Mesothelial cell of epicardium (in vitro differentiated cells): ENCODE measurements around the gene QARS1. TPM values are rescaled to one million over a fixed set of nuclear protein-coding genes. Genes with fewer than 3 reads are reported as not detected.

Experiments
- DNase-seq, 2 experiments: peaks; one replicate each; pipeline ENCODE4 v3.0.0; 2021; ENCODE audit warnings: low spot score in 2 of 2; ENCODE audit not compliant: unreplicated experiment in 2 of 2
- H3K27ac Mint-ChIP-seq: 2 replicates; pipeline ENCODE4 v1.8.0; 2021; ENCODE audit warnings: mixed read lengths
- H3K27me3 Mint-ChIP-seq: 2 replicates; pipeline ENCODE4 v1.8.0; 2021; ENCODE audit warnings: low read depth, mixed read lengths
- H3K36me3 Mint-ChIP-seq: 2 replicates; pipeline ENCODE4 v1.8.0; 2021; ENCODE audit warnings: mixed read lengths
- H3K4me1 Mint-ChIP-seq: 2 replicates; pipeline ENCODE4 v1.8.0; 2021; ENCODE audit warnings: mixed read lengths
- H3K4me3 Mint-ChIP-seq: 2 replicates; pipeline ENCODE4 v1.8.0; 2021; ENCODE audit warnings: mild to moderate bottlenecking, moderate library complexity, mixed read lengths
- H3K9me3 Mint-ChIP-seq: 2 replicates; pipeline ENCODE4 v1.8.0; 2021; ENCODE audit warnings: mixed read lengths
- total RNA-seq: library from RNA; stranded (reverse); gene quantifications from 3 replicates; pipeline ENCODE4 v1.2.1, GENCODE V29; 2021
- TF ChIP-seq, protein P1 (sequence below): fragments of 200-600 bp; sonication (generic); IDR thresholded peaks from one replicate; pipeline ENCODE4 v1.5.0; 2021; ENCODE audit warnings: antibody characterized with exemption; ENCODE audit not compliant: unreplicated experiment

QARS1 gene
- total RNA-seq, 1 donor from 2014 or later: 364 TPM

DNA sequence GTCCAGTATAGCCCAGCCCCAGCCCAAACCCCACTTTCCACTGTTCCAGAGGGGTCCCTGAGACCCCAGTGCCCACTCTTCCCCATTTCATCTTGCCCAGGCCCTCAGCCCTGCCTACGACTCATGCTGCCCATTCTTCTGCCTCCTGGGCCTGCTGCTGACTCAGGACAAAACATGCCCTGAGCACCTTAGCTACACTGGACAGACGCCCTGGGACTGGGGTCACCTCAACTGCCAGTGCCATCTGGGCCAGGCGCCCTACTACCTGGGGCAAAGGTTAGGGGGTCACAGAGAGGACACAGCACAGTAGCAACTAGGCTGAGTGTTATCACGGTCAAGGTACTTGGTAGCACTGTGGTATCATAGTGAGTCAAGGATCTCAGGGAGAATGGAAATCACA lies 30.9 kb upstream of the QARS1 start:
- Mint-ChIP-seq H3K27ac (peak overlapping the region; percentile 40), H3K4me1 (peaks cover 14% of the 10 kb centered on the region), H3K27me3 (peaks cover 2% of the 10 kb centered on the region), H3K9me3 (peaks cover 5% of the 10 kb centered on the region), H3K36me3 (peaks cover 3% of the 10 kb centered on the region), H3K4me3 (no peak overlapping the region)
- TF ChIP-seq, protein P1, sequence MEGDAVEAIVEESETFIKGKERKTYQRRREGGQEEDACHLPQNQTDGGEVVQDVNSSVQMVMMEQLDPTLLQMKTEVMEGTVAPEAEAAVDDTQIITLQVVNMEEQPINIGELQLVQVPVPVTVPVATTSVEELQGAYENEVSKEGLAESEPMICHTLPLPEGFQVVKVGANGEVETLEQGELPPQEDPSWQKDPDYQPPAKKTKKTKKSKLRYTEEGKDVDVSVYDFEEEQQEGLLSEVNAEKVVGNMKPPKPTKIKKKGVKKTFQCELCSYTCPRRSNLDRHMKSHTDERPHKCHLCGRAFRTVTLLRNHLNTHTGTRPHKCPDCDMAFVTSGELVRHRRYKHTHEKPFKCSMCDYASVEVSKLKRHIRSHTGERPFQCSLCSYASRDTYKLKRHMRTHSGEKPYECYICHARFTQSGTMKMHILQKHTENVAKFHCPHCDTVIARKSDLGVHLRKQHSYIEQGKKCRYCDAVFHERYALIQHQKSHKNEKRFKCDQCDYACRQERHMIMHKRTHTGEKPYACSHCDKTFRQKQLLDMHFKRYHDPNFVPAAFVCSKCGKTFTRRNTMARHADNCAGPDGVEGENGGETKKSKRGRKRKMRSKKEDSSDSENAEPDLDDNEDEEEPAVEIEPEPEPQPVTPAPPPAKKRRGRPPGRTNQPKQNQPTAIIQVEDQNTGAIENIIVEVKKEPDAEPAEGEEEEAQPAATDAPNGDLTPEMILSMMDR: no peak
- no peak for DNase-seq

DNA sequence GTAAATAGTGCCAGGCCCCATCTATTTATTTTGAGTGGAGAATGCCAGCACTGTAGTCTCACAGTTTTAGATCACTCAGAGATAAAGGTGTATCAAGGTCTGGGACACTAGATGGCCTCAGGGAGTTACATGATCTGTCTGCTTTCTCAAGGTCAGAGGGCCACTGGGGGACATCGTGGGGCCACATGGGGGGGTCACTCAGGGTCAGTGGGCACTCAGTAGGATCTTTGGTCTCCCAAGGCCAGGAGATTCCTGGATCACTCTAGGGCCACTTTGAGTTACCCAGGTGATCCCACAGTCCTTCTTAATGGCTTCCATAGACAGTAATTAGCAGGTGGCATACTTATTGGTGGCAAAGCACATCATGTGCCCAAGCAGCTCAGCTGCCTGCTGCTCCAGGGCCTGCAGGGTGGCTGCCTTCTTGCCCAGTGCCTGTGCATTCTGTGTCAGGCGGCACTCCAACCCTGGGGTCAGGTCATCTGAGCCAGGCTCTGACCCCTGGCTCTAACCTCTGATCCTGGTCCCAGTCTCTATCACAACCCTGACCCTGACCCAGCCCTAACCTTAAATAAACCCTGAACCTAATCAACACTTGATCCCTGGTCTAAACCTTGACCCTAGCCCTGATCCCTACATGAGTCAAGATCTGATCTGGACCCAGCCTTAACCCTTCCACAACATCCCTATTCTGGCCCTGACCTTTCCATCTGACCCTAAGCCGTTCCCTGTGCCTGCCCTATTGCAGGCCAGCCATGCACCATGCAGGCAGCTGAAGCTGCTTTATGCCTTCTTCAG lies 30.1 kb upstream of the QARS1 start:
- peak overlapping the region; percentile 59 for H3K27ac Mint-ChIP-seq
- DNase-seq: no peak
- H3K36me3 Mint-ChIP-seq: peaks cover 4% of the 10 kb centered on the region
- H3K4me1 Mint-ChIP-seq: peaks cover 14% of the 10 kb centered on the region
- no peaks in the 10 kb centered on the region for H3K27me3 Mint-ChIP-seq
- H3K4me3 Mint-ChIP-seq: peak overlapping the region; percentile 92
- TF ChIP-seq, protein P1: no peak
- H3K9me3 Mint-ChIP-seq: no peaks in the 10 kb centered on the region

GRCh38 chr3:49133226-49133951 lies 28.8 kb upstream of the QARS1 start:
- peaks cover 11% of the 10 kb centered on the region for H3K36me3 Mint-ChIP-seq
- peak overlapping the region; percentile 92 for H3K4me3 Mint-ChIP-seq
- peak; percentile 64 to 80 for DNase-seq
- no peaks in the 10 kb centered on the region for H3K27me3 Mint-ChIP-seq
- peaks cover 14% of the 10 kb centered on the region for H3K4me1 Mint-ChIP-seq
- H3K9me3 Mint-ChIP-seq: no peaks in the 10 kb centered on the region
- TF ChIP-seq, protein P1: no peak
- H3K27ac Mint-ChIP-seq: peak overlapping the region; percentile 97

GRCh38 chr3:49132437-49133225 lies 28.1 kb upstream of the QARS1 start, which contains the start of gene LAMB2:
LAMB2 (minus strand) TSS chr3:49133050; CDS start chr3:49132867, 183 bp downstream.
- peak within 1 kb of the TSS; percentile 92 for H3K4me3 Mint-ChIP-seq
- no peaks in the 10 kb centered on the region for H3K27me3 Mint-ChIP-seq
- TF ChIP-seq, protein P1: no peak
- peaks cover 16% of the 10 kb centered on the region for H3K36me3 Mint-ChIP-seq
- H3K4me1 Mint-ChIP-seq: peaks cover 14% of the 10 kb centered on the region
- no peaks in the 10 kb centered on the region for H3K9me3 Mint-ChIP-seq
- peak within 1 kb of the TSS; percentile 97 for H3K27ac Mint-ChIP-seq
- DNase-seq: peak in 1 of 2 experiments; percentile 75

- Mint-ChIP-seq H3K27me3 (no peaks in the 10 kb centered on the region), H3K4me1 (peaks cover 14% of the 10 kb centered on the region), H3K4me3 (peak overlapping the region; percentile 92), H3K27ac (peak overlapping the region; percentile 97), H3K9me3 (no peaks in the 10 kb centered on the region), H3K36me3 (peaks cover 16% of the 10 kb centered on the region)
- TF ChIP-seq, protein P1: no peak
- DNase-seq: no peak
These were observed 27.5 kb upstream of the QARS1 start for GRCh38 chr3:49132073-49132436.
